Neuron (in vitro differentiated cells): ENCODE data around the gene C15orf39.

ENCODE experiments used
- H2AFZ ChIP-seq: one replicate; pipeline ENCODE4 v1.6.1; 2013; ENCODE audit warnings: low read depth, mild to moderate bottlenecking, inconsistent platforms, low read length, moderate library complexity
- H3K27me3 ChIP-seq: one replicate; pipeline ENCODE4 v1.6.1; 2013; ENCODE audit warnings: low read length; ENCODE audit not compliant: insufficient read depth
- H3K36me3 ChIP-seq: one replicate; pipeline ENCODE4 v1.6.1; 2013; ENCODE audit warnings: low read length; ENCODE audit not compliant: insufficient read depth
- H3K4me1 ChIP-seq: one replicate; pipeline ENCODE4 v1.6.1; 2013; ENCODE audit warnings: low read length; ENCODE audit not compliant: insufficient read depth
- H3K4me3 ChIP-seq: 2 replicates; pipeline ENCODE4 v1.5.1; 2013; ENCODE audit warnings: mild to moderate bottlenecking, low read length, moderate library complexity
- H3K9me3 ChIP-seq: one replicate; pipeline ENCODE4 v1.6.1; 2013; ENCODE audit warnings: low read length

C15orf39 gene

GRCh38 chr15:75178171-75178937, 23.3 kb upstream of the C15orf39 start:
- H3K4me3 ChIP-seq: no peak overlapping the region
- H3K27me3 ChIP-seq: peaks cover 17% of the 10 kb centered on the region
- H2AFZ ChIP-seq: no peak overlapping the region
- H3K9me3 ChIP-seq: no peaks in the 10 kb centered on the region
- peaks cover 17% of the 10 kb centered on the region for H3K4me1 ChIP-seq
- no peaks in the 10 kb centered on the region for H3K36me3 ChIP-seq

- H3K27me3 ChIP-seq: peaks cover 17% of the 10 kb centered on the region
- no peaks in the 10 kb centered on the region for H3K9me3 ChIP-seq
- H3K36me3 ChIP-seq: no peaks in the 10 kb centered on the region
- H3K4me3 ChIP-seq: no peak overlapping the region
- no peak overlapping the region for H2AFZ ChIP-seq
- peaks cover 17% of the 10 kb centered on the region for H3K4me1 ChIP-seq
Observed at GRCh38 chr15:75178938-75179745, 22.5 kb upstream of the C15orf39 start.

- H3K9me3 ChIP-seq: no peaks in the 10 kb centered on the region
- H2AFZ ChIP-seq: no peak overlapping the region
- H3K36me3 ChIP-seq: no peaks in the 10 kb centered on the region
- peaks cover 17% of the 10 kb centered on the region for H3K4me1 ChIP-seq
- H3K4me3 ChIP-seq: no peak overlapping the region
- peaks cover 17% of the 10 kb centered on the region for H3K27me3 ChIP-seq
Observed at GRCh38 chr15:75179746-75180140, 21.9 kb upstream of the C15orf39 start.

- Histone ChIP-seq H3K4me3 (no peak overlapping the region), H2AFZ (no peak overlapping the region), H3K4me1 (peaks cover 17% of the 10 kb centered on the region), H3K27me3 (peaks cover 17% of the 10 kb centered on the region), H3K9me3 (no peaks in the 10 kb centered on the region), H3K36me3 (no peaks in the 10 kb centered on the region)
Observed at GRCh38 chr15:75181780-75182179, 19.9 kb upstream of the C15orf39 start.

GRCh38 chr15:75182187-75183131, 19.2 kb upstream of the C15orf39 start:
- Histone ChIP-seq H3K9me3 (no peaks in the 10 kb centered on the region), H2AFZ (no peak overlapping the region), H3K4me3 (no peak overlapping the region), H3K36me3 (no peaks in the 10 kb centered on the region), H3K4me1 (peaks cover 17% of the 10 kb centered on the region), H3K27me3 (peaks cover 17% of the 10 kb centered on the region)

- H3K27me3 ChIP-seq: peaks cover 5% of the 10 kb centered on the region
- no peaks in the 10 kb centered on the region for H3K9me3 ChIP-seq
- H2AFZ ChIP-seq: no peak overlapping the region
- H3K4me1 ChIP-seq: peaks cover 10% of the 10 kb centered on the region
- no peak overlapping the region for H3K4me3 ChIP-seq
- no peaks in the 10 kb centered on the region for H3K36me3 ChIP-seq
Observed at GRCh38 chr15:75185271-75186029, 16.2 kb upstream of the C15orf39 start.

- Histone ChIP-seq H3K27me3 (no peaks in the 10 kb centered on the region), H3K36me3 (no peaks in the 10 kb centered on the region), H3K4me1 (peaks cover 9% of the 10 kb centered on the region), H2AFZ (no peak overlapping the region), H3K4me3 (no peak overlapping the region), H3K9me3 (no peaks in the 10 kb centered on the region)
Observed at GRCh38 chr15:75186044-75186443, 15.6 kb upstream of the C15orf39 start.

- no peaks in the 10 kb centered on the region for H3K9me3 ChIP-seq
- H2AFZ ChIP-seq: no peak overlapping the region
- no peak overlapping the region for H3K4me3 ChIP-seq
- H3K27me3 ChIP-seq: no peaks in the 10 kb centered on the region
- no peaks in the 10 kb centered on the region for H3K4me1 ChIP-seq
- H3K36me3 ChIP-seq: no peaks in the 10 kb centered on the region
Observed at GRCh38 chr15:75188499-75188898, 13.2 kb upstream of the C15orf39 start.

- H3K9me3 ChIP-seq: no peaks in the 10 kb centered on the region
- no peak overlapping the region for H3K4me3 ChIP-seq
- peaks cover 6% of the 10 kb centered on the region for H3K4me1 ChIP-seq
- H3K36me3 ChIP-seq: no peaks in the 10 kb centered on the region
- H2AFZ ChIP-seq: no peak overlapping the region
- no peaks in the 10 kb centered on the region for H3K27me3 ChIP-seq
Observed at GRCh38 chr15:75191235-75191634, 10.4 kb upstream of the C15orf39 start.

- H3K4me1 ChIP-seq: peaks cover 6% of the 10 kb centered on the region
- no peak overlapping the region for H3K4me3 ChIP-seq
- H3K36me3 ChIP-seq: no peaks in the 10 kb centered on the region
- H3K27me3 ChIP-seq: peaks cover 6% of the 10 kb centered on the region
- no peak overlapping the region for H2AFZ ChIP-seq
- no peaks in the 10 kb centered on the region for H3K9me3 ChIP-seq
Observed at GRCh38 chr15:75192307-75192706, 9.4 kb upstream of the C15orf39 start.

- no peaks in the 10 kb centered on the region for H3K9me3 ChIP-seq
- H2AFZ ChIP-seq: no peak overlapping the region
- H3K4me1 ChIP-seq: peaks cover 6% of the 10 kb centered on the region
- no peak overlapping the region for H3K4me3 ChIP-seq
- H3K27me3 ChIP-seq: peaks cover 8% of the 10 kb centered on the region
- H3K36me3 ChIP-seq: no peaks in the 10 kb centered on the region
Observed at GRCh38 chr15:75193272-75193671, 8.4 kb upstream of the C15orf39 start.

GRCh38 chr15:75193976-75194375, 7.7 kb upstream of the C15orf39 start:
- peaks cover 9% of the 10 kb centered on the region for H3K27me3 ChIP-seq
- H3K4me1 ChIP-seq: peaks cover 6% of the 10 kb centered on the region
- no peak overlapping the region for H2AFZ ChIP-seq
- H3K9me3 ChIP-seq: no peaks in the 10 kb centered on the region
- H3K4me3 ChIP-seq: no peak overlapping the region
- H3K36me3 ChIP-seq: no peaks in the 10 kb centered on the region
